ENCODE measurements around the gene GRXCR2. TPM values are rescaled to one million over a fixed set of nuclear protein-coding genes. Genes with fewer than 3 reads are reported as not detected.

GRXCR2 gene
- not detected in 2 replicates for total RNA-seq

DNA sequence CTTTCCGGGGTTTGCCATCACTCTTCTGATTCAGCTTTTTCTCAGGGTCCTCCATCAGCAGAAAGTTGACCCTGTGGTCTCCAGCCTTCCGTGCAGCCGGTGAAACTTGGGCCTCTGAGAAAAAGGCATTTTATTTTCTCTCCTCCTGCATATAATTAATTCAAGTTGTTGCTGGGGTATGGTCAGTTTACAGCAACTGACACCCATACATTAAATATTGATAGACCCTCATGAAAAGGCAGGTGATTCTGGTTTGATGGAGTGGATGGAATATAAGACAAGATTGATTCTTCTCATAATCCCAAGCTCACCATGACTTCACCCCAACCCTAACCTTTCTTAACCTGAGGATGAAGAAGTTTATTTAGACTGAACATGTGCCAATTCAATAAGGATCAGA is at the start of gene GRXCR2:
Gene GRXCR2 (minus strand): TSS at position 101 of the 400 bp plus-strand sequence. CDS start 46 bp downstream, at position 55.

GRCh38 chr5:145834917-145835847 is 37.6 kb downstream of the GRXCR2 start, which contains the start of gene PRELID2:
PRELID2 (minus strand) TSS chr5:145835342; CDS start chr5:145835251, 91 bp downstream.

Other genes starting within 250 kb of the GRXCR2 start
- gene PRELID2, start 37.7 kb downstream of the GRXCR2 start, total RNA-seq, result 10.9 and 11.9 TPM in 2 replicates
- 1.0 and 1.5 TPM in 2 replicates for gene SH3RF2, start 63.6 kb upstream of the GRXCR2 start, total RNA-seq
- not detected in 2 replicates for gene PLAC8L1, start 232.6 kb upstream of the GRXCR2 start, total RNA-seq